Lung (tissue), 12 donors: ENCODE measurements around the gene CMSS1. TPM values are rescaled to one million over a fixed set of nuclear protein-coding genes. Genes with fewer than 3 reads are reported as not detected.

Experiments used
- ATAC-seq: fragments of 200-7000 bp; cut with Tn5 transposase; one replicate; pipeline ENCODE4 v1.9.1; 2020; ENCODE audit warnings: moderate number of reproducible peaks; ENCODE audit not compliant: insufficient read depth, low FRiP score
- DNase-seq, 3 donors: peaks; one replicate each; pipeline ENCODE4 v3.0.0-alpha.2; 2013 to 2017
- H3K27ac ChIP-seq, 2 donors: one replicate each; pipeline ENCODE4 v1.5.1; 2013; ENCODE audit warnings: mild to moderate bottlenecking in 2 of 2, moderate library complexity in 2 of 2, control low read depth in 1 of 2, inconsistent platforms in 1 of 2, low read depth in 1 of 2, low read length in 1 of 2
- H3K27me3 ChIP-seq, 3 donors: one replicate each; pipeline ENCODE4 v1.5.1; 2013; ENCODE audit warnings: low read length in 2 of 3; ENCODE audit not compliant: control insufficient read depth in 3 of 3, insufficient read depth in 3 of 3
- H3K36me3 ChIP-seq, 4 donors: one replicate each; pipeline ENCODE4 v1.5.1; 2013; ENCODE audit warnings: low read length in 4 of 4, mild to moderate bottlenecking in 1 of 4, moderate library complexity in 1 of 4; ENCODE audit not compliant: control insufficient read depth in 4 of 4, insufficient read depth in 4 of 4
- H3K4me1 ChIP-seq, 5 donors: one replicate each; pipeline ENCODE4 v1.5.1; 2013; ENCODE audit warnings: low read length in 5 of 5, mild to moderate bottlenecking in 2 of 5, moderate library complexity in 1 of 5; ENCODE audit not compliant: control insufficient read depth in 5 of 5, insufficient read depth in 5 of 5
- H3K4me3 ChIP-seq: one replicate; pipeline ENCODE4 v1.5.1; 2013; ENCODE audit warnings: mild to moderate bottlenecking, control low read depth, moderate library complexity
- H3K9ac ChIP-seq, 2 donors: one replicate each; pipeline ENCODE4 v1.5.1; 2013; ENCODE audit warnings: low read length in 2 of 2, control low read depth in 1 of 2; ENCODE audit not compliant: insufficient read depth in 1 of 2
- H3K9me3 ChIP-seq, 4 donors: one replicate each; pipeline ENCODE4 v1.5.1; 2013; ENCODE audit warnings: low read length in 3 of 4, mild to moderate bottlenecking in 1 of 4, moderate library complexity in 1 of 4; ENCODE audit not compliant: control insufficient read depth in 4 of 4, insufficient read depth in 3 of 4
- whole genome bisulfite sequencing, 2 donors: extraction: QIAGEN DNeasy Blood & Tissue Kit; methylation state at CpG; one replicate each; pipeline ENCODE4 v1.1.7; 2013; 5-methylcytosine and 5-hydroxymethylcytosine counted together
- polyA plus RNA-seq, 2 donors: library from polyadenylated mRNA; stranded (reverse); fragments of 200-250 nt; gene quantifications; one replicate each; pipeline ENCODE4 v1.2.1, GENCODE V29; 2013
- total RNA-seq, 2 donors: library from RNA; depleted of rRNA in 1 of 2; stranded (reverse); fragments of >200 nt in 1 of 2; gene quantifications; one replicate each; pipeline ENCODE4 v1.2.1, GENCODE V29; 2014 to 2021
- TF ChIP-seq, protein P1 (sequence below): IDR thresholded peaks from 2 replicates; pipeline ENCODE4 v1.5.1; 2012; ENCODE audit warnings: mild to moderate bottlenecking; ENCODE audit errors: control extremely low read depth, extremely low read depth
- donor health status: control.
- donor health status: control.
- donor health status: Bipolar disorder and iron deficiency.
- donor health status: healthy.
- donor health status: DM: yes; HTN: yes; CAD: no.

The CMSS1 gene
- total and polyA plus RNA-seq, 4 donors, result 12.3 to 28.9 (median 22.6) TPM

DNA sequence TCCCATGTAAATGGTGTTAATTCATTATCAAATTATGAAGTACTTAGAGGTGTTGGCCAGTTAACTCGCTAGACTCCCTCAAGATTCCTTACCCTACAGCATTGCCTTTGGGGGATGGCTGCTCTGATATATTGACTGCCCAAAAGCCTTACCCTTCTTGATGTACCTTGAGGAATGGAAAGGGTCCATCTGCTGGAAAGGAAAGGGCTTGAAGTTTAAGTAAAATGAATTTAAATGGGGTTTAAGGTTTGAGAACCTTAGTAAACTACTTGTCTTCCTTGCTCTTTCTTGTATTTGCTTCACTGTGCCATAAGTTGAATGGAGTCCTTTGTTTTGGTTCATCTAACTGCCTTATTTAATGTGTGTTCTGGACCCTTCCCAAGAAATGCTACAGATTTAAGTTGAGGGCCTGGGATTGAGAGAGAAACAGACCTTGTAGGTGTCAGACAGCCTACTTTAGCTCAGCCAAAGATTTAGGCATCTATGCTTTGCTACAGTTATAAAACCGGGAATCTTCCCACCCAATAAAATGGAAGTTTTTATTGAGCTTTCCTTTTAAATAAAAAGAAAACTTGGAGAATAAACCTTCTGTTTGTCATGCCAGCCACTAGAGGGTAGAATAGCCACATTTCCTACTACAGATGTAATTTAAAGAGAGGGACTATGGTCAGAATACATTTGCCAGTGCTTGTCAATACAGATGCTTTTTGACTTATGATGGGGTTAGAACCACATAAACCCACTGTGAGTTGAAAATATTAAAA, 25.3 kb downstream of the CMSS1 start:
- peak overlapping the region in 1 of 2 donors; percentile 67 for H3K9ac ChIP-seq
- WGBS, 2 donors, result 41 to 53% methylated on average over 2 of the region's 2 CpGs

DNA sequence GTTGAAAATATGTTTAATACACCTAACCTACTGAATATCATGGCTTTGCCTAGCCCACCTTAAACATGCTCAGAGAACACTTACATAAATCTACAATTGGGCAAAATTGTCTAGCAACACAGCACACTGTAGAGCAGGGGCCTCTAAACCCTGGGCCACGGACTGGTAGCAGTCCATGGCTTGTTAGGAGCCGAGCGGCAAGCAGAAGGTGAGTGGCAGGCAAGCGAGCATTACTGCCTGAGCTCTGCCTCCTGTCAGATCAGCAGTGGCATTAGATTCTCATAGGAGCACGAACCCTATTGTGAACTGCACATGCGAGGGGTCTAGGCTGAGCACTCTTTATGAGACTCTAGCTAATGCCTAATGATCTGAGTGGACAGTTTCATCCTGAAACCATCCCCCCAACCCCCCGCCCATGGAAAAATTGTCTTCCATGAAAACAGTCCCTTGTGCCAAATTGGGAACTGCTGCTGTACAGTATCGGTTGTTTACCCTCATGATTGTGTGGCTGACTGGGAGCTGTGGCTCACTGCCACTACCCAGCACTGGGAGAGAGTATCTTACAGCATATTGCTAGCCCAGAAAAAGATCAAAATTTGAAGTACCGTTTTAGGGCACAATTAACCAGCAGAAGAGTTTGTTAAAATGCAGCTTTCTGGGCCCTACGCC, 26.1 kb downstream of the CMSS1 start:
- peaks cover 0 to 25% (median 9%) of the 10 kb centered on the region in 5 donors for H3K4me1 ChIP-seq
- WGBS, 2 donors, result 56 to 75% methylated on average over 10 of the region's 10 CpGs
- no peak overlapping the region for H3K4me3 ChIP-seq
- no peak overlapping the region for H3K9ac ChIP-seq
- H3K36me3 ChIP-seq, result peaks cover 0 to 5% (median 0%) of the 10 kb centered on the region in 4 donors
- TF ChIP-seq, protein P1, sequence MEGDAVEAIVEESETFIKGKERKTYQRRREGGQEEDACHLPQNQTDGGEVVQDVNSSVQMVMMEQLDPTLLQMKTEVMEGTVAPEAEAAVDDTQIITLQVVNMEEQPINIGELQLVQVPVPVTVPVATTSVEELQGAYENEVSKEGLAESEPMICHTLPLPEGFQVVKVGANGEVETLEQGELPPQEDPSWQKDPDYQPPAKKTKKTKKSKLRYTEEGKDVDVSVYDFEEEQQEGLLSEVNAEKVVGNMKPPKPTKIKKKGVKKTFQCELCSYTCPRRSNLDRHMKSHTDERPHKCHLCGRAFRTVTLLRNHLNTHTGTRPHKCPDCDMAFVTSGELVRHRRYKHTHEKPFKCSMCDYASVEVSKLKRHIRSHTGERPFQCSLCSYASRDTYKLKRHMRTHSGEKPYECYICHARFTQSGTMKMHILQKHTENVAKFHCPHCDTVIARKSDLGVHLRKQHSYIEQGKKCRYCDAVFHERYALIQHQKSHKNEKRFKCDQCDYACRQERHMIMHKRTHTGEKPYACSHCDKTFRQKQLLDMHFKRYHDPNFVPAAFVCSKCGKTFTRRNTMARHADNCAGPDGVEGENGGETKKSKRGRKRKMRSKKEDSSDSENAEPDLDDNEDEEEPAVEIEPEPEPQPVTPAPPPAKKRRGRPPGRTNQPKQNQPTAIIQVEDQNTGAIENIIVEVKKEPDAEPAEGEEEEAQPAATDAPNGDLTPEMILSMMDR, result no peak
- H3K9me3 ChIP-seq, result no peaks in the 10 kb centered on the region
- peak overlapping the region; percentile 42 to 76 for H3K27ac ChIP-seq
- ATAC-seq, result no peak
- no peaks in the 10 kb centered on the region for H3K27me3 ChIP-seq
- DNase-seq, result peak; percentile 23 to 60 (median 40)

More for the DNA sequence above, 25.3 kb downstream of the CMSS1 start:
- Histone ChIP-seq H3K4me3 (no peak overlapping the region), H3K27me3 (no peaks in the 10 kb centered on the region), H3K36me3 (peaks cover 0 to 2% (median 0%) of the 10 kb centered on the region in 4 donors), H3K27ac (peak overlapping the region in 1 of 2 donors; percentile 42), H3K9me3 (no peaks in the 10 kb centered on the region), H3K4me1 (peaks cover 0 to 25% (median 6%) of the 10 kb centered on the region in 5 donors)
- TF ChIP-seq, protein P1, result peak; percentile 55
- ATAC-seq (no peak), DNase-seq (peak in 2 of 3 donors; percentile 78 to 84)

GRCh38 chr3:99845331-99845730, 27.7 kb downstream of the CMSS1 start:
- Histone ChIP-seq H3K4me1 (peaks cover 0 to 25% (median 9%) of the 10 kb centered on the region in 5 donors), H3K9ac (no peak overlapping the region), H3K27me3 (no peaks in the 10 kb centered on the region), H3K4me3 (no peak overlapping the region), H3K36me3 (peaks cover 0 to 19% (median 0%) of the 10 kb centered on the region in 4 donors), H3K27ac (no peak overlapping the region), H3K9me3 (no peaks in the 10 kb centered on the region)
- 47 to 60% methylated on average over 4 of the region's 4 CpGs for WGBS, 2 donors
- TF ChIP-seq, protein P1, result no peak
- DNase-seq, result no peak
- ATAC-seq, result no peak
